Activated CD4-positive, alpha-beta T cell treated with anti-CD3 and anti-CD28 coated beads, Interleukin-2, amount 50 U/mL, for 1 hour (primary cell): ENCODE measurements around the gene LZIC.

Experiments used
- DNase-seq: peaks from one replicate; pipeline ENCODE4 v3.0.0-alpha.2; 2020

The LZIC gene

DNA sequence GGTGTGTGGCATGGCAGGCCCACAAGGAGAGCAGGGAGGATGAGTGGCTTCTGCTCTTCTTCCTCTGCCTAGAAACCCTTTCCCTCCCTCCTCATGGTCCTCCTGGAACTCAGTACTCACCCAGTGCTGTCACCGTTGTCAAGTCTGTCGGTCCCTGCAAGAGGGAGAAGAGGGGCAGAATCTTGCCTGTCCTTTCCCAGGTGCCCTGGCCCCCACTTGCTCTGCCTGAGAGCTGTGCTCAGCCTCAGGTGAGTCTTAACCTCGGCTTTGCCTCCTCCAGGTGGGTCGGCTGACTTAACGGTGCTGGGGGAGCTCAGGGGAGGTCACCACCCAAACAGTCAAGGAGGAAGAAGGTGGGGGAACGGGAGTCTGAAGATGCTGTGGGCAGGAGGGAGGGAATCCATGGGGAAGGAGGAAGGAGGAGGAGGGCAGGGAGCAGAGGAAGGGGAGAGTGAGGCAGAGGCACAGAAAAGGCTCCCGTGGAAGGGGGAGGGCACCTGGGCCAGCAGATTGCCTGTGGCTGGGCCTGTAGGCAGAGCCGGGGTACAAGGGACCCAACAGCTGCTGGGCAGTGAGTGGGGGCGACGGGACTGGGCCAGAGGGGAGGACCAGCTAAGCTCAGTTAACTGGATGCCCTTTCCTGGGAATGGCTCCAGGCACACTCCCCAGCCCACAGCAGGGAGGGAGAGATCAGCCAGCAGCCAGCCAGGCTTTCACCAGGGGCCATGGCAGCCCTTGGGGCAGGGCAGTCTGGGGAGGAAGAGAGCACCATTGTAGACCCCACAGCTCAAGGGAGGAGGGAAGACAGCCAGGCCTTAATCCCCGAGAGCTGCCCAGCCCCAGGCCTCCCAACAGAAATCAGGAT is 59.4 kb downstream of the LZIC start:
- DNase-seq, result no peak

- no peak for DNase-seq
These were observed 60.3 kb downstream of the LZIC start for GRCh38 chr1:9882945-9883303.

GRCh38 chr1:9882296-9882944 is 60.8 kb downstream of the LZIC start:
- DNase-seq, result no peak

DNA sequence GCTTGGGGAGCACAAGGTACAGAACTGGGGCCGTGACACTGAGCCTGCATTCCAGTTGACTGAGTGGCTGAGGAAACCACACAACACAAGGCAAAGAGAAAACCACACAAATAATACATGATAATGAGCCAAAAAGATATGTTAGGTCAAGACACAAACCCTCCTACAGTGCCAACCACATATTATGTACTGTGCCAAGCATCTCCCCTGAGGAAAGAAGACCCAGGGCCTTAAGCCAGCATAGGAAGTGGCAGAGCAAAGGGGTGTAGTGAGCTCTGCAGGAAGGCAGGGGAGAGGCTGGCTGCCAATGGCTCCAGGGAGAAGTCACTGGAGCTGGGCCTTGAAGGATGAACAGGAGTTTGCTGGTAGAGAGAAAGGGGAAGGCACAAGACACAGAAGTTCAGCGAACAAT is 61.3 kb downstream of the LZIC start:
- DNase-seq, result no peak
